AML-193 (cell line): ENCODE data around the gene WDR46.
"Not testable (repeated sequence)": the region's sequence is repeated elsewhere in the genome, so short reads cannot be mapped to it uniquely, and the experiment has no call there.

Source experiments
- DNase-seq, 2 experiments: peaks; one replicate each; lab custom pipeline; 2025; lab: John Stamatoyannopoulos, UW

Gene WDR46

GRCh38 chr6:33288141-33288920 is 708 bp downstream of the WDR46 start:
- no peak for DNase-seq

DNA sequence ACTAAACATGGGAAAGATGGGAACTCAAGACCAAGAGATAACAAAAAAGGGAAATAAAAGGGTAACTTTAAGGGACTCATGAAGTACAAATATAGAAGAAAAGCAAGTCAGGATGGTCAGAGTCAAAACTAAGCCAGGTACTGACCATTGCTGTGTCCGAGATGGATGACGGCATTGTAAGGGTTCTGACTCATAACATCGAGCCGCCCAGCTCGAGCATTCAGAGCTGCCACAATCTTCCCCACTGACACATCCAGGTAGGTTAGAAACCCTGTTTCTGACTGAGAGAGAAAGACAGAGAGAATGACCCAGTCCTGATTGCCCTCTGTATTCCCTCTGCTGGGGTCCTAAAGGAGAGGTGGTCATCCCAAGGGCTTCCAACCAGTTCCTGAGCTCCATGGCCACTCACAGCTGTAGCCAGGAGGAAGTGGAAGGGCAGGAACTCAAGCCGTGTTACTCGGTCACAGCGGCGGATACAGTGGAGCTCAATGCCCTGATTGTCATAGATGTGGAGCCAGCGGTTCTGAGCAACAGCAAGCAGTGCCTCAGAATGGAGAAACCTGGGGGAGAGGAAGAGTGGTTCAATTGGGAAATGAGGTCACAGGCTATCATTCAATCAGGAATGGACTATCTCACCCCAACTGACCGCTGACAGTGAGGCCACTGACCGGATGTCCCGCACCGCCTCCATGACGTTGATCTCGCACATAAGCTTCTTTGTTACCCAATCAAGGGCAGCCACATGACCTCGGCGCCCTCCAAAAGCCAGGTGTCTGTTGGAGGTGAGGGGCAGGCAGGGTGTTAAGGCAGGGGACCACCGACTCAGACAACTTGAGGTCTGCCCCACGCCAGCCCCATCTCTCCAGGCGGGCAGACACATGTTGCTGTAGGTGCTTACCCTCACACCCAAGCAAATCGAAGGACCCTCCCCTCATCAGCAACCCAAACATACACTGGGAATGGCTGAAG is 1.8 kb downstream of the WDR46 start:
- DNase-seq, result no peak

- DNase-seq, result not testable (repeated sequence)
These were observed 3.8 kb downstream of the WDR46 start for GRCh38 chr6:33285214-33285613.

GRCh38 chr6:33280539-33280938 is 8.5 kb downstream of the WDR46 start:
- DNase-seq, result no peak

GRCh38 chr6:33279971-33280511 is 9.0 kb downstream of the WDR46 start:
- DNase-seq, result peak; percentile 27 to 60

DNA sequence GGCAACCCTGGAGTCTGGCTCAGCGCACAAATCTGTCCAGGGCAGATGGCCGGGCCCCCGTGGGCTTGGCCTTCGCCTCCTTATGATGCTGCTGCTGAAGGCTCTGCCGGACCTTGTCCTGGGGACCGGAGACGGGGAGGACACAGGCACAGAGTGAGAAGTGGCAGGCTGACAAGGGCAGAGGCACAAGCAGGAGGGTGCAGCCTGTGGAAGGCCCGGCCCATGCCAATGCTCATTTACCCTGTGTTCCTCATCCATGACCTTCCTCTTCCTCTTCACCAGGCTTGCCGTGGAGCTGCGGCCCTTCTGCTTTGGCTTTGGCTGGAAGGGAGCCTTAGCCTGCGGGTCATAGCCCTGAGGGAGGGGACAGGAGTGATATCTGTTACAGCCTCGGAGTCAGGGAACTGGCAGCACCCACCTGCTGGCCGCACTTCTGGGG is 9.8 kb downstream of the WDR46 start:
- no peak for DNase-seq

DNA sequence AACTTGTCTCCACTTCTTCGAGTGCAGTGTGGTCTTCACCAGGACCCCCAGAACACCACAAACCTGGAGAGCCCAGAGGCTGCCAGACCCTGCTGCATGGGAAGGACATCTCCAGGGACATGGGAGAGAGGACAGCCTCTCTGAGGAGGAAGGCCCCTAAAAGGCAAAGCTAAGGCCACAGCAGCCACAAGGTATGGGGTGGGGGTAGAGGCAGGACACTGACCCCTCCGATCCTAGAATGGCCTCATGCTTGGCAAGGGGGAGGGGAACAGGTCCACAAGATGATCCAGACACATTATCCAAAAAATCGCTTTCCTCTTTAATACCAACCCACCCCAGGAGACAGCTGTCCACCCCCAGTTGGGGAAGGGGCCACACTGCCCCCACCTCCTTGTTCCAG is 10.2 kb downstream of the WDR46 start:
- no peak for DNase-seq

GRCh38 chr6:33278392-33278741 is 10.7 kb downstream of the WDR46 start:
- DNase-seq, result no peak

- DNase-seq, result no peak
These were observed 11.2 kb downstream of the WDR46 start for GRCh38 chr6:33277663-33278391.

GRCh38 chr6:33276864-33277662 is 12.0 kb downstream of the WDR46 start, which contains the start of gene B3GALT4:
B3GALT4 (plus strand) TSS chr6:33277123; CDS start chr6:33277420, 297 bp downstream.
- no peak for DNase-seq

- DNase-seq, result no peak
These were observed 12.5 kb downstream of the WDR46 start for GRCh38 chr6:33276581-33276863.

GRCh38 chr6:33275795-33276580 is 13.1 kb downstream of the WDR46 start:
- not testable (repeated sequence) for DNase-seq

- no peak for DNase-seq
These were observed 14.8 kb downstream of the WDR46 start for GRCh38 chr6:33273924-33274902.

GRCh38 chr6:33273129-33273923 is 15.7 kb downstream of the WDR46 start:
- DNase-seq, result no peak

DNA sequence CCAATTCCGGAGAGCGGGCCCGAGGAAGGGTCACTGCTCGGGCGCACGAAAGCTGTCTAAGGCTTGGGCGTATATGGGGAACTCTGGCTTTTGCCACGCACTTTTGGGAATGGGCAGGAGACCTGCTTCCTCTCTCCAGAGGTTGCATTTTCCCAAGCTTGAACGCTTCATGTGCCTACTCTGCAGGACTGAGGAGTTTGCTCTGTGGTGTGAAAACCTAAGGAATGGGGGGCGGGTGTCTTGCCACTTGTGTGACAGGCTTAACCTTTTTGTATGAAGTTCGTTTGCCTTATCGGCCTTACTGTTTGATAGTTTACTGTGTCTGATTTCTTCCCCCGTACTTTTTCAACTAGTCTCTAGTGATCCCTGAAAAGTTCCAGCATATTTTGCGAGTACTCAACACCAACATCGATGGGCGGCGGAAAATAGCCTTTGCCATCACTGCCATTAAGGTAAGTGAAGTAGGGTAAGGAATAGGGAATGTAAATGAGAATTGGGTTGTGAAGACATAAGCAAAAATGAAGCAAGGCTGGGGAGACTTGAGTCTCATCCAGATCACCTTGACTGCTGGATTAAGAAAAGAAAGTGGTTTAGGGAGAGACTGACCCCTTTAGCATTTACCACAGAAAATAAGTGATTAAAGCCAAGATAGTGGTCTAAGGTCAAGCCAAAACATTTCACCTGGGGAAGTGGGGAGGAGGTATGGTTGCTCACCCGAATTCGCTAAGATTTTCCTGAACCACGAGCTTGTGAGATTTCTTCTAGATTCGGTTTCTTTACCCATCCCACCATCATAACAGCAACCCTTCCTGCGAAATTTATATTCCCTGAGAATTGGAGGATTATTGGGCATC is 16.5 kb downstream of the WDR46 start:
- no peak for DNase-seq

DNA sequence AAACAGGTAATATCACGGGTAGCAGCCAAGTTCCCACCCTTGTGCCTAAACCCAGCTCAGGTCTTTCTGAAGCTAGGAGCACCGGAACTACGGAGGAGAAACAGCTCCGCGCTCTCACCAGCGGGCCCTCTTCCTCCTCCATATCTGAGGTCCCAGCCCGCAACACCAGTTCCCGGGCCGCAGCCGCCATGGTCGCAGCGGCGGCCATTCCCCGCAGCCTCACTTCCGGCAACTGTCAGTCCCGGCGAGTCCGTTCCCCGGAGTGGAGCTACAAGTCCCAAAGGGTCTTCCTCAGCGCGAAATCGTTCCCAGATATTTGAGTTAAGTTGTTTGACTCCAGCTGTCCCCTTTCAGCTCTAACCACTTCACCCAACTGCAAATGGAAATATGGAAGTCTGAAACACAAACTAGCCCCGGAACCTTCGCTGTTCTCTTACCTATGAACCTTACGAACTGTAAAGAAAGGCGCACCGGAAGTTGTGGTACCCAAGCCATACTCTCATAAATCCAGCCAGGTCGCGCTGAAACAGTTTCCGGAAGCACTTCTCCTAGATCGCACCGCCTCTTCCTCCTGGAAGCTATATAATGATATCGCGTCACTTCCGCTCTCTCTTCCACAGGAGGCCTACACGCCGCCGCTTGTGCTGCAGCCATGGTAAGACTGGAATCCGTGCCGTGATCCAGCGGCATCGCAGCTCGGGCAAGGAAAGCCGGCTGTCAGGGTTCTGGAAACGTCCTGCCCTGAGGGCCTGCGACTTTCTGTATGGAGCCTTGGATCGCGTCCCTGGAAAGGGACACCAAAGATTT is 17.4 kb downstream of the WDR46 start, which contains the start of the genes RPS18 and VPS52:
Gene RPS18 (plus strand): TSS at position 608 of the 807 bp plus-strand sequence. CDS start 45 bp downstream, at position 653.
Gene VPS52 (minus strand): TSS at position 409 of the 807 bp plus-strand sequence. CDS start 201 bp downstream, at position 208.
- peak; percentile 99 to 100 for DNase-seq
